Measurements from ENCODE around the gene ABCA8.

ABCA8 gene

GRCh38 chr17:68941761-68942160, 13.4 kb downstream of the ABCA8 start:
- DNase-seq: no peak

GRCh38 chr17:68939195-68939594, 16.0 kb downstream of the ABCA8 start:
- no peak for DNase-seq

- no peak for DNase-seq
These were observed 17.2 kb downstream of the ABCA8 start for GRCh38 chr17:68937890-68938514.

GRCh38 chr17:68927516-68927915, 27.7 kb downstream of the ABCA8 start:
- no peak for DNase-seq

- DNase-seq: no peak
These were observed 30.1 kb downstream of the ABCA8 start for GRCh38 chr17:68924793-68925720.

GRCh38 chr17:68910789-68911431, 44.3 kb downstream of the ABCA8 start:
- DNase-seq: no peak

- DNase-seq: no peak
These were observed 44.9 kb downstream of the ABCA8 start for GRCh38 chr17:68910251-68910705.

GRCh38 chr17:68909066-68909465, 46.1 kb downstream of the ABCA8 start:
- peak; percentile 98 for DNase-seq

GRCh38 chr17:68908045-68908444, 47.1 kb downstream of the ABCA8 start:
- no peak for DNase-seq

- DNase-seq: no peak
These were observed 48.6 kb downstream of the ABCA8 start for GRCh38 chr17:68906638-68907037.

- no peak for DNase-seq
These were observed 51.9 kb downstream of the ABCA8 start for GRCh38 chr17:68903286-68903685.

GRCh38 chr17:68897557-68897956, 57.6 kb downstream of the ABCA8 start:
- DNase-seq: no peak

- DNase-seq: no peak
These were observed 62.5 kb downstream of the ABCA8 start for GRCh38 chr17:68892658-68893057.

GRCh38 chr17:68892193-68892592, 63.0 kb downstream of the ABCA8 start:
- no peak for DNase-seq

GRCh38 chr17:68886401-68886800, 68.8 kb downstream of the ABCA8 start:
- DNase-seq: no peak

GRCh38 chr17:68884888-68885287, 70.3 kb downstream of the ABCA8 start:
- DNase-seq: no peak

GRCh38 chr17:68878226-68878885, 76.8 kb downstream of the ABCA8 start:
- DNase-seq: no peak

- no peak for DNase-seq
These were observed 83.7 kb downstream of the ABCA8 start for GRCh38 chr17:68871447-68871846.

GRCh38 chr17:68870976-68871375, 84.2 kb downstream of the ABCA8 start:
- DNase-seq: no peak

- DNase-seq: no peak
These were observed 84.9 kb downstream of the ABCA8 start for GRCh38 chr17:68870161-68870826.

- no peak for DNase-seq
These were observed 86.5 kb downstream of the ABCA8 start for GRCh38 chr17:68868708-68869107.

GRCh38 chr17:68867759-68868516, 87.3 kb downstream of the ABCA8 start:
- no peak for DNase-seq
